Osteocyte (in vitro differentiated cells): ENCODE measurements around the gene LY86. TPM values are rescaled to one million over a fixed set of nuclear protein-coding genes. Genes with fewer than 3 reads are reported as not detected.

Experiments
- DNase-seq: peaks from one replicate; pipeline ENCODE4 v3.0.0; 2021; ENCODE audit warnings: mixed read lengths; ENCODE audit not compliant: unreplicated experiment; ENCODE audit errors: extremely low spot score
- H3K27ac Mint-ChIP-seq: one replicate; pipeline ENCODE4 v1.8.0; 2021; ENCODE audit warnings: mild to moderate bottlenecking, mixed read lengths; ENCODE audit not compliant: unreplicated experiment
- H3K27me3 Mint-ChIP-seq: one replicate; pipeline ENCODE4 v1.8.0; 2021; ENCODE audit warnings: mixed read lengths; ENCODE audit not compliant: unreplicated experiment
- H3K36me3 Mint-ChIP-seq: one replicate; pipeline ENCODE4 v1.8.0; 2021; ENCODE audit warnings: mixed read lengths; ENCODE audit not compliant: unreplicated experiment
- H3K4me1 Mint-ChIP-seq: one replicate; pipeline ENCODE4 v1.8.0; 2021; ENCODE audit warnings: mixed read lengths; ENCODE audit not compliant: unreplicated experiment
- H3K4me3 Mint-ChIP-seq: one replicate; pipeline ENCODE4 v1.8.0; 2021; ENCODE audit warnings: mild to moderate bottlenecking, moderate library complexity, mixed read lengths; ENCODE audit not compliant: unreplicated experiment
- H3K9me3 Mint-ChIP-seq: one replicate; pipeline ENCODE4 v1.8.0; 2021; ENCODE audit warnings: mixed read lengths; ENCODE audit not compliant: unreplicated experiment
- CTCF ChIP-seq: fragments of 200-600 bp; sonication (generic); IDR thresholded peaks from 2 replicates; pipeline ENCODE4 v1.5.0; 2021; ENCODE audit warnings: antibody characterized with exemption, mild to moderate bottlenecking, moderate library complexity
- total RNA-seq: library from RNA; stranded (reverse); gene quantifications from 2 replicates; pipeline ENCODE4 v1.2.1, GENCODE V29; 2021

The LY86 gene
- total RNA-seq, 1 donor from 2014 or later: not detected

GRCh38 chr6:6564154-6564553 lies 24.4 kb upstream of the LY86 start:
- no peak for DNase-seq

GRCh38 chr6:6565069-6565468 lies 23.5 kb upstream of the LY86 start:
- DNase-seq: no peak
- no peak for TF ChIP-seq CTCF
- Mint-ChIP-seq H3K36me3 (no peaks in the 10 kb centered on the region), H3K27ac (no peak overlapping the region), H3K27me3 (peaks cover 5% of the 10 kb centered on the region), H3K9me3 (no peaks in the 10 kb centered on the region), H3K4me1 (no peaks in the 10 kb centered on the region), H3K4me3 (no peak overlapping the region)

More at GRCh38 chr6:6564154-6564553, 24.4 kb upstream of the LY86 start:
- H3K27ac Mint-ChIP-seq: no peak overlapping the region
- H3K27me3 Mint-ChIP-seq: peaks cover 7% of the 10 kb centered on the region
- H3K9me3 Mint-ChIP-seq: no peaks in the 10 kb centered on the region
- no peaks in the 10 kb centered on the region for H3K36me3 Mint-ChIP-seq
- no peak for TF ChIP-seq CTCF
- H3K4me3 Mint-ChIP-seq: no peak overlapping the region
- H3K4me1 Mint-ChIP-seq: no peaks in the 10 kb centered on the region

- TF ChIP-seq CTCF: no peak
- no peaks in the 10 kb centered on the region for H3K36me3 Mint-ChIP-seq
- no peaks in the 10 kb centered on the region for H3K4me1 Mint-ChIP-seq
- no peak for DNase-seq
- no peak overlapping the region for H3K27ac Mint-ChIP-seq
- H3K9me3 Mint-ChIP-seq: no peaks in the 10 kb centered on the region
- peaks cover 5% of the 10 kb centered on the region for H3K27me3 Mint-ChIP-seq
- H3K4me3 Mint-ChIP-seq: no peak overlapping the region
Measured at GRCh38 chr6:6565488-6565887, 23.0 kb upstream of the LY86 start.

GRCh38 chr6:6566766-6567165 lies 21.8 kb upstream of the LY86 start:
- no peak for TF ChIP-seq CTCF
- DNase-seq: no peak
- no peak overlapping the region for H3K27ac Mint-ChIP-seq
- H3K4me1 Mint-ChIP-seq: no peaks in the 10 kb centered on the region
- no peaks in the 10 kb centered on the region for H3K9me3 Mint-ChIP-seq
- no peak overlapping the region for H3K4me3 Mint-ChIP-seq
- peaks cover 3% of the 10 kb centered on the region for H3K27me3 Mint-ChIP-seq
- H3K36me3 Mint-ChIP-seq: no peaks in the 10 kb centered on the region

- no peak for DNase-seq
- H3K27ac Mint-ChIP-seq: no peak overlapping the region
- no peaks in the 10 kb centered on the region for H3K36me3 Mint-ChIP-seq
- no peak for TF ChIP-seq CTCF
- H3K4me3 Mint-ChIP-seq: no peak overlapping the region
- no peaks in the 10 kb centered on the region for H3K27me3 Mint-ChIP-seq
- no peaks in the 10 kb centered on the region for H3K4me1 Mint-ChIP-seq
- H3K9me3 Mint-ChIP-seq: no peaks in the 10 kb centered on the region
Measured at GRCh38 chr6:6569096-6569810, 19.3 kb upstream of the LY86 start.
